ENCODE data around the gene SLC25A22. TPM values are rescaled to one million over a fixed set of nuclear protein-coding genes. Genes with fewer than 3 reads are reported as not detected.

The SLC25A22 gene
- total RNA-seq: 1 to 10 TPM; 2.2 to 8.6 (median 4.0) TPM
- polyA plus RNA-seq: 10 to 100 TPM in 1 of 2 donors, 1 to 10 TPM in 1; 3.0 to 11.1 TPM
- long read RNA-seq, donor 1, partial matches to known transcripts: 1 of 2 reads
- long read RNA-seq, donor 1, other reads (novel, unspliced or antisense): 0 of 2 reads
- long read RNA-seq, donor 2, partial matches to known transcripts: 2 of 5 reads
- long read RNA-seq, donor 2, other reads (novel, unspliced or antisense): 2 of 5 reads
- long read RNA-seq, donor 3, transcript SLC25A22-228 (10 exons, 2,692 nt): major isoform, 8 of 20 reads
- long read RNA-seq, donor 3, partial matches to known transcripts: 5 of 20 reads
- long read RNA-seq, donor 3, other reads (novel, unspliced or antisense): 6 of 20 reads

- peaks cover 0 to 48% (median 5%) of the 10 kb centered on the region in 9 donors for H3K36me3 ChIP-seq
- H3K27ac ChIP-seq: peak within 1 kb of the TSS; percentile 23 to 92 (median 84)
- peak; percentile 32 to 83 (median 58) for ATAC-seq
- H3K4me1 ChIP-seq: peaks cover 17 to 42% (median 30%) of the 10 kb centered on the region in 9 donors
- H3K4me3 ChIP-seq: peak within 1 kb of the TSS; percentile 45 to 99 (median 78)
- H3K9me3 ChIP-seq: no peaks in the 10 kb centered on the region
- no peaks in the 10 kb centered on the region for H3K27me3 ChIP-seq
- peak; percentile 69 to 95 (median 83) for TF ChIP-seq CTCF (IDR thresholded peaks at IDR 0.05)
- 5% methylated on average over 60 to 69 of the region's 69 CpGs for WGBS, 2 donors
- DNase-seq: peak; percentile 68 to 83
- intact Hi-C loops (cut with DNase I): no loop called here
Measured at GRCh38 chr11:798093-798713, at the start of gene SLC25A22. Gene SLC25A22, minus strand, starts transcription at chr11:798281. Its CDS starts 3,275 bp downstream, at chr11:795006.

DNA sequence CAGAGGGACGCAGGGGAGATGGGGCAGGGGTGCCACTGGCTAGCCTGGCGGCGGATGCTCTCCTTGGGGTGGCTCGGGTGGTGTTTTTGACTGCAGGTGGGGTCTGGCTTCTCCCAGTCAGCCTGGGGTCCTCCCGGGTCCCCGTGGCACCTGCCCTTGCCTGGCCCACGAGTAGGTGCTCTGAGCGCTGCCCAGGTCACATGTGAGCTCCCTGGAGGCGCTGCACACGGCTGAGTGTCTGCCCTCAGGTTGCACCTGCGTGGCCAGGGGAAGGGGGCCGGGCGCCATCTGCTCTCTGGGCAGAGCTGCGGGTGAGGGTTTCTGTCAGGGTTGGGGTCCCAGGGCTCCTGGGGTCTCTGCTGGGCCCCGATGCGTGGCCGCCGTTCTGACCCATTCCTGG is 49.8 kb upstream of the SLC25A22 start:
- H3K27ac ChIP-seq: no peak overlapping the region
- DNase-seq (no peak), ATAC-seq (no peak)
- intact Hi-C loops (cut with DNase I): loop anchor here in 8 of 10 donors (1.0 to 5.0 kb wide), 6 partner anchors 59 to 204 kb away; partner anchors contain the start of genes AP2A2 (in 1 of the 8) and CHID1 (in 1 of the 8)
- no peak overlapping the region for H3K4me3 ChIP-seq
- H3K36me3 ChIP-seq: peaks cover 0 to 14% (median 0%) of the 10 kb centered on the region in 9 donors
- peaks cover 34 to 88% (median 65%) of the 10 kb centered on the region in 9 donors for H3K4me1 ChIP-seq
- no peak for TF ChIP-seq CTCF (IDR thresholded peaks at IDR 0.05)
- H3K9me3 ChIP-seq: no peaks in the 10 kb centered on the region
- H3K27me3 ChIP-seq: peaks cover 0 to 28% (median 0%) of the 10 kb centered on the region in 7 donors
- 82 to 85% methylated on average over 18 of the region's 18 CpGs for WGBS, 2 donors

- no peak for TF ChIP-seq CTCF (IDR thresholded peaks at IDR 0.05)
- WGBS, 2 donors: 72 to 78% methylated on average over 11 of the region's 11 CpGs
- ATAC-seq: no peak
Measured at GRCh38 chr11:846496-847098, 48.5 kb upstream of the SLC25A22 start.

More at GRCh38 chr11:846496-847098, 48.5 kb upstream of the SLC25A22 start:
- peaks cover 0 to 14% (median 0%) of the 10 kb centered on the region in 9 donors for H3K36me3 ChIP-seq
- peak overlapping the region in 7 of 10 donors; percentile 94 to 100 (median 99) for H3K27ac ChIP-seq
- intact Hi-C loops (cut with DNase I): loop anchor here in 6 of 10 donors (5.0 kb wide), 4 partner anchors 61 to 206 kb away; partner anchors contain the start of genes AP2A2 (in 1 of the 6) and CHID1 (in 1 of the 6)
- no peaks in the 10 kb centered on the region for H3K9me3 ChIP-seq
- H3K4me1 ChIP-seq: peaks cover 35 to 79% (median 68%) of the 10 kb centered on the region in 9 donors
- no peak for DNase-seq
- no peak overlapping the region for H3K4me3 ChIP-seq
- H3K27me3 ChIP-seq: peaks cover 0 to 28% (median 0%) of the 10 kb centered on the region in 7 donors
